Activated CD4-positive, alpha-beta T cell treated with anti-CD3 and anti-CD28 coated beads for 48 hours (primary cell): Measurements from ENCODE around the gene CSMD2.

ENCODE experiments used
- DNase-seq: peaks from one replicate; pipeline ENCODE4 v3.0.0-alpha.2; 2020

CSMD2 gene

DNA sequence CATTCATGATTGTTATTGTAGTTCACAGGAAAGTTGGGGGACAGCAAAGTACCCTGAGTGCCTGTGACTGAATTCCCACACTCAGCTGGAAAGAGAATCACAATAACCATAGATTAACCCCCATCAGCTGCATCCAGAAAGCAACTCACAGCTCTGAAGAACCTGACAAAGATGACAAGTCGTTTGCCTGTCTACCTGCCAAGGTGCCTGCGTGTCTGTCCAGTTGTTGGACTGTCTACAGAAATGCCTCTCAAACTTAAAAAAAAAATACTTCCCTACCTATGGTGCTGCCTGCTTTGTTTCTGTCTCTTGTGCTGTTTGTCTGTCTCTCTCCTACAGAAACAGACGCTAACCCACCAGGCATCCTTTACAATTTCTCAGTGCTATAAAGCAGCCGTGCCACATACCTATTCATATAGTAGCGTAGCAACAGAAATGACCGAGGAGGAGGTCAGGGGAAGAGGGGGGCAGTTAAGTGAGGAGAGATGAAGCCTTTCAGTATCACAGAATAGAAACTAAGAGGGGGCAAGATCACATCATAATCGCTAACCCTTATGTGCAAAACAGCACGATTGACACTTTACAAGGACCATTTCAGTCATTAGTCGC is 455.8 kb downstream of the CSMD2 start:
- no peak for DNase-seq

GRCh38 chr1:33706634-33707255 is 458.3 kb downstream of the CSMD2 start:
- DNase-seq = no peak

GRCh38 chr1:33703464-33703863 is 461.6 kb downstream of the CSMD2 start:
- DNase-seq = no peak

- DNase-seq = no peak
These were observed 466.5 kb downstream of the CSMD2 start for GRCh38 chr1:33698361-33699035.

GRCh38 chr1:33697816-33698215 is 467.2 kb downstream of the CSMD2 start:
- no peak for DNase-seq

DNA sequence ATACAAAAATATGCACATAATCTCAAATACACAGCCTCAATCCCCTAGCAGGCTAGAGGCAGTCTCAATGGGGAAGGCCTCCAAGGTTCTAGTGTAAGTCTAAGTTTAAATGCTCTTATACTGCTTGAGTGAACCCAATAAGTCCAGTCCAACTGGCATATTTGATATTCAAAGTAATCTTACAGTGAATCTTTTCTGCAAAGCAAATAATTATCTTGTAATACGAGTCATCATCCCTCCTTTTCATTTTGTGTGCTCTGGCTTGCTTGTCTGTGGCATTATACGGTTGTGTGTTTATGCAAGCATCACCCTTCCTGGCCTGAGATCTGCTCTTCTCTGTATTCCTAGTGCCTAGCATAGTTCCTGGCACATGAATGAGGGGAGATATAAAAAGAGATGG is 468.1 kb downstream of the CSMD2 start:
- no peak for DNase-seq

DNA sequence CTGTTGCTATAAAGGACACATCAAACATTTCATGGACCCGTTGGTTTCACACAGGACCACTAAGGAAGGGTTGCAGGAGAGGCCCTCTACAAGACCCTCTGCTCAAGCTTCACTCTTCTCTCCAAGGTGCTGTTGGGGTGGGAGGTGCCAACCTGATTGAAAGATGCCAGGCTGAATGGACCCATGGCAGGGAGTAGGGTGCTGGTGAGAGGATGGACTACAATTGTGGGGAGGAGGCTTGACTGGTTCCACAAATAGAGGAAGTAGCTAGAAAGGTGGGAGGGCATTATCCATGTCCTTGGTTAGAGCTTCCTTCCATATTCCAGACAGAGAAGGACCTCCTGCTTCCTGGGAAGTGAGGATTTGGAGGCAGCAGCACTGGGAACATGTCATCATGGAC is 468.7 kb downstream of the CSMD2 start:
- no peak for DNase-seq

DNA sequence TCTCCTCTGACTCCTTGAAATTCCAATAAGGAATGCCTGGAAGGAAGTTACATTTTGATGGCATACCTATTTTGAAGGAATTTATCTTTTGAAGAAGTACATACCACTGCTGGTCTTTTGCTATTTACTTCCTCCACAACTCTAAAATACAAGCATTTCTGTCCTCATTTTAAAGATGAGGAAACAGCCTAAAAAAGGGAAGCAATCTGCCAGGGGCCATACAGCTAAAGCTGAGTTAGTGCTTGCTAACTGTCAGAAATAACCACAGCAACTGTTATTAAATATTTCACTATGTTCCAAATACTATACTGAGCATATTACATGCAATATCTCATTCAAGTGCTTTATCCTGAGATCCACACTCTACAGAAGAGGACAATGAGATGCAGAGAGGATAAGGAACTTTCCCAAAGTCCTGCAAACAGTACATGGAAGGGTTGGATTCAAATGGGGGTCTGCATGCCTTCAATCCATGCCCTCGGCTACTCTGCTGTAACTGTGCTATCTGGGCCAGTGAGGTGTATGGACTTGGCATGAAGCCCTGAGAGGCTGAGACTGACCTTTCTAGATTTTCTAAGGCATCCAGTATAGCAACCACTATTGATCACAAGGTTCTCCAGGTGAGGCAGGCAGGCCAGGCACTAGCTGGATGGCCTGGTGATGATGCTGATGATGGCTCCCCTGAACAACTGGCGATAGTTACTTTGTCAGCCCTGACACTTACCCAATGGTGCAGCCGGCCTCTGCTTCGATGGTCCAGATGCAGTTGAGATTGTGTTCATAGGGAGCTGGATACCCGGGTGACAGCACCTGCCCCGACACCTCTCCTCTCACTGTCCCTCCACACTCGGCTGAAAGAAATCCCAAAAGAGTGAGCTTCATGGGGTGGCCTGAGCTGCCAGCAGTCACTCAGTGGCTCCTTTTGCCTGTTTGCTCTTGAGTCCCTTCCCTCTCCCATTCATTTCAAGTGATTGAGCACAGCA is 472.5 kb downstream of the CSMD2 start:
- DNase-seq = no peak

GRCh38 chr1:33687000-33687399 is 478.0 kb downstream of the CSMD2 start:
- DNase-seq = no peak

DNA sequence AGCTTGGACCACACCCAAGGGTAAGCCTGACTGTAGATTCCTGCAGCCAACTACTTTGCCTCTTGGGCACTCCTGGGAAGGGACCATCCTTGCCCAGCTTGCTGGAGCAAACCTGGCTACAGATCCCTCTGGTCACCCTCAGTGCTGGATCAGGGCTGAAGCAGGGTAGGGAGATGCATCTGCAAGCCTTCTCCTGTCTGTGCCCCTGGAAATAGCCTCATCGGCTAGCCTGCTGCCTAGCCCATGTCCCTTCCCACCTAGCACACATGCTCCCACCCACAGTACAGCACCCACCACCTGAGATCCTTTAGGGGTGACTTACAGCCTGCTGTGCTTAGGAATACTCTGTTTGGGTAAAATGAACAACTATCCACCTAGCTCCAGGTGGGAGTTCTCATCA is 478.5 kb downstream of the CSMD2 start:
- no peak for DNase-seq

GRCh38 chr1:33685256-33685655 is 479.8 kb downstream of the CSMD2 start:
- no peak for DNase-seq

GRCh38 chr1:33684396-33685179 is 480.4 kb downstream of the CSMD2 start:
- no peak for DNase-seq

DNA sequence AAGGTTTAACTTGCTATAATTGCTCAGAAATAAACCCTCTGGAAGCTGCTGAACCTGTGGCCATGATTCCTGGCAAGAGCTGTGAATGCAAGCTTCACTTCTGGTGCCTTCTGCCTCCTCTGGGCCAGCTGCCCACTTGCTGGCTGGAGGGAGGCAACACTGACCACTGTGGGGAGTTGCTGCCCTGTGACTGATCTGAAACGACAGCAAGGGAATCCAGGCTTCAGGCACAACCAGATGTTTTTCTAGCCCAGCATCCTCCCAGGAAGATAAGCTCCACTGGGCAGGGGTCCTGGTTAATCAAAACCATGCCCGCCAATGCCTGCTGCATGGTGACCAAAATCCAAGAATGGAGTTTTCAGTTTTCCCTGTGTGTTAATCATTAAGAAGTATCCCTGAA is 481.1 kb downstream of the CSMD2 start:
- no peak for DNase-seq

GRCh38 chr1:33682371-33682770 is 482.7 kb downstream of the CSMD2 start:
- no peak for DNase-seq

DNA sequence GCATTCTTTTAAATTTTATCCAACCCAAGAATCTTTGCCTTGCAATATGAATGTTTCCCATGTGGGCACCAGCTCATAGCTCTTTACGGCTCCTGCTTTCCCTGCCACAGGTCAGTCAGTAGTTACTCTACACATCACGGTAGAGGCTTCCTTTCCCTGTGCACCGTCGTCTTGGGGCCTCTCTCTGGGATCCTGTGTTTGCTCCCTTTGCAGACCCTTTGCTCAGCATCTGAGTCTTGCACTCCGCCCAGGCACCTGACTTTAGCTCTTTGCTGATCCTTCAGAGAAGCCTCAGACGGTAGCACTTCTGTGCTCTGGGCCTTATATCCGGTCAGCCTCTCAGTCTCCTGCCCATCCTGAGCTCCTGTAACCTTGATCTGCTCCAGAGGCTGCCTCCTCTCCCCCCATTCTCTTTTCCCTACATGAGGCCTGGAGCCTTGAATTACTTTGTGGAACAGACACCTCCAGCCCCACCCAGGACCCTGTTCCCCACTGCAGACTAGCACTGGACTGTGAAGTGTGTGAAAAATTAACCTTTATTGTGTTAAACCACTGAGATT is 484.7 kb downstream of the CSMD2 start:
- no peak for DNase-seq

- no peak for DNase-seq
These were observed 494.5 kb downstream of the CSMD2 start for GRCh38 chr1:33670567-33670966.

- no peak for DNase-seq
These were observed 496.3 kb downstream of the CSMD2 start for GRCh38 chr1:33668695-33669094.

GRCh38 chr1:33667386-33668282 is 497.4 kb downstream of the CSMD2 start:
- DNase-seq = no peak

- DNase-seq = no peak
These were observed 498.4 kb downstream of the CSMD2 start for GRCh38 chr1:33666616-33667015.

GRCh38 chr1:33661811-33662454 is 503.1 kb downstream of the CSMD2 start:
- DNase-seq = no peak

DNA sequence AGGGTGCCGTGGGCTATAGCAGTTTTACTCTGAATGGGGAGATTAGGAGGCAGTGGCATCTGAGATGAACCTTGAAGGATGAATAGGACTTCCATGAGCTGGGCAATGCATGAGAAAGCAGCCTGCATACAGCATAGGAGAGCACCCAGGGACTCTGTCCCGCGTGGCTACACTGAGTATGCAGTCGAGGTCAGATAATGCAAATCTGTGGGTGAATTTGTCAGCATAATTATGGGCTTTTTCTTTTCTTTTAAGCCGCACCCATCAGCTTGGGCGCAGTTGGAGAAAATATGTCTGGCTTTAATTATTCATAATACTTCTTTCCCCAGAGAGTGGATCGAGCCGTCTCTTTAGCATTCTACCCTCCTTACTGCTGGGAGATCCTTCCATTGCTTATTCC is 504.1 kb downstream of the CSMD2 start:
- DNase-seq = no peak
